WTC11 (cell line): ENCODE results near the gene PAXIP1.

Source experiments
- CREB1 ChIP-seq: sonication (generic); formaldehyde crosslinking; IDR thresholded peaks from 2 replicates; pipeline ENCODE4 v1.8.0; 2023; ENCODE audit warnings: mild to moderate bottlenecking, missing genetic modification reagents
- EMX1 ChIP-seq: fragments of 250-450 bp; sonication (Bioruptor Pico); IDR thresholded peaks from 2 replicates; pipeline ENCODE4 v1.8.0; 2021; ENCODE audit warnings: mild to moderate bottlenecking
- GTF2I ChIP-seq: fragments of 250-450 bp; sonication (Bioruptor Pico); conservative IDR thresholded peaks from 2 replicates; pipeline ENCODE4 v1.4.0; 2021; ENCODE audit warnings: mild to moderate bottlenecking
- JUN ChIP-seq: sonication (generic); formaldehyde crosslinking; IDR thresholded peaks from 2 replicates; pipeline ENCODE4 v1.8.0; 2023; ENCODE audit warnings: mild to moderate bottlenecking, missing genetic modification reagents
- NR3C1 ChIP-seq: sonication (generic); formaldehyde crosslinking; conservative IDR thresholded peaks from 2 replicates; pipeline ENCODE4 v1.8.1; 2023; ENCODE audit warnings: low read depth, mild to moderate bottlenecking, missing genetic modification reagents
- OVOL2 ChIP-seq: fragments of 250-450 bp; sonication (Bioruptor Pico); IDR thresholded peaks from 2 replicates; pipeline ENCODE4 v1.9.0; 2021; ENCODE audit warnings: mild to moderate bottlenecking, borderline replicate concordance
- PREB ChIP-seq: sonication (generic); formaldehyde crosslinking; IDR thresholded peaks from 2 replicates; pipeline ENCODE4 v1.8.1; 2022; ENCODE audit warnings: mild to moderate bottlenecking, missing genetic modification reagents, moderate library complexity, borderline replicate concordance
- ZBTB43 ChIP-seq: sonication (generic); formaldehyde crosslinking; IDR thresholded peaks from 2 replicates; pipeline ENCODE4 v1.8.1; 2023; ENCODE audit warnings: mild to moderate bottlenecking, missing genetic modification reagents
- ZNF281 ChIP-seq: sonication (generic); formaldehyde crosslinking; IDR thresholded peaks from 2 replicates; pipeline ENCODE4 v1.8.0; 2023; ENCODE audit warnings: mild to moderate bottlenecking, missing genetic modification reagents
- TF ChIP-seq, protein P1 (sequence below): fragments of 200-600 bp; IDR thresholded peaks from 2 replicates; pipeline ENCODE4 v1.8.0; 2022; ENCODE audit warnings: antibody characterized with exemption
- TF ChIP-seq, protein P2 (sequence below): sonication (generic); formaldehyde crosslinking; conservative IDR thresholded peaks from 2 replicates; pipeline ENCODE4 v1.8.1; 2022; ENCODE audit warnings: mild to moderate bottlenecking, missing genetic modification reagents

GRCh38 chr7:154953006-154953684, 49.8 kb downstream of the PAXIP1 start:
- TF ChIP-seq, protein P1, sequence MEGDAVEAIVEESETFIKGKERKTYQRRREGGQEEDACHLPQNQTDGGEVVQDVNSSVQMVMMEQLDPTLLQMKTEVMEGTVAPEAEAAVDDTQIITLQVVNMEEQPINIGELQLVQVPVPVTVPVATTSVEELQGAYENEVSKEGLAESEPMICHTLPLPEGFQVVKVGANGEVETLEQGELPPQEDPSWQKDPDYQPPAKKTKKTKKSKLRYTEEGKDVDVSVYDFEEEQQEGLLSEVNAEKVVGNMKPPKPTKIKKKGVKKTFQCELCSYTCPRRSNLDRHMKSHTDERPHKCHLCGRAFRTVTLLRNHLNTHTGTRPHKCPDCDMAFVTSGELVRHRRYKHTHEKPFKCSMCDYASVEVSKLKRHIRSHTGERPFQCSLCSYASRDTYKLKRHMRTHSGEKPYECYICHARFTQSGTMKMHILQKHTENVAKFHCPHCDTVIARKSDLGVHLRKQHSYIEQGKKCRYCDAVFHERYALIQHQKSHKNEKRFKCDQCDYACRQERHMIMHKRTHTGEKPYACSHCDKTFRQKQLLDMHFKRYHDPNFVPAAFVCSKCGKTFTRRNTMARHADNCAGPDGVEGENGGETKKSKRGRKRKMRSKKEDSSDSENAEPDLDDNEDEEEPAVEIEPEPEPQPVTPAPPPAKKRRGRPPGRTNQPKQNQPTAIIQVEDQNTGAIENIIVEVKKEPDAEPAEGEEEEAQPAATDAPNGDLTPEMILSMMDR = peak; percentile 82
- no peak for TF ChIP-seq EMX1 (CRISPR knock-in tag)
- no peak for TF ChIP-seq GTF2I (CRISPR knock-in tag)
- TF ChIP-seq PREB (CRISPR knock-in tag) = no peak
- TF ChIP-seq OVOL2 (CRISPR knock-in tag) = no peak
- TF ChIP-seq, protein P2, sequence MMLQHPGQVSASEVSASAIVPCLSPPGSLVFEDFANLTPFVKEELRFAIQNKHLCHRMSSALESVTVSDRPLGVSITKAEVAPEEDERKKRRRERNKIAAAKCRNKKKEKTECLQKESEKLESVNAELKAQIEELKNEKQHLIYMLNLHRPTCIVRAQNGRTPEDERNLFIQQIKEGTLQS (CRISPR knock-in tag) = no peak
- TF ChIP-seq JUN (CRISPR knock-in tag) = no peak
- TF ChIP-seq CREB1 (CRISPR knock-in tag) = no peak
- TF ChIP-seq ZNF281 (CRISPR knock-in tag) = no peak
- TF ChIP-seq NR3C1 (CRISPR knock-in tag) = no peak
- TF ChIP-seq ZBTB43 (CRISPR knock-in tag) = no peak
